NT2/D1 (cell line): ENCODE results near the gene MIER2.

ENCODE experiments used
- SUZ12 ChIP-seq: IDR thresholded peaks from 2 replicates; pipeline ENCODE4 v1.6.1; 2011; ENCODE audit not compliant: insufficient read length, insufficient read depth; ENCODE audit errors: extremely low read depth
- YY1 ChIP-seq: IDR thresholded peaks from 2 replicates; pipeline ENCODE4 v1.6.1; 2011; ENCODE audit not compliant: insufficient read length, insufficient read depth
- ZNF274 ChIP-seq: IDR thresholded peaks from 2 replicates; pipeline ENCODE4 v1.6.1; 2011; ENCODE audit warnings: mild to moderate bottlenecking, low read depth, low read length

DNA sequence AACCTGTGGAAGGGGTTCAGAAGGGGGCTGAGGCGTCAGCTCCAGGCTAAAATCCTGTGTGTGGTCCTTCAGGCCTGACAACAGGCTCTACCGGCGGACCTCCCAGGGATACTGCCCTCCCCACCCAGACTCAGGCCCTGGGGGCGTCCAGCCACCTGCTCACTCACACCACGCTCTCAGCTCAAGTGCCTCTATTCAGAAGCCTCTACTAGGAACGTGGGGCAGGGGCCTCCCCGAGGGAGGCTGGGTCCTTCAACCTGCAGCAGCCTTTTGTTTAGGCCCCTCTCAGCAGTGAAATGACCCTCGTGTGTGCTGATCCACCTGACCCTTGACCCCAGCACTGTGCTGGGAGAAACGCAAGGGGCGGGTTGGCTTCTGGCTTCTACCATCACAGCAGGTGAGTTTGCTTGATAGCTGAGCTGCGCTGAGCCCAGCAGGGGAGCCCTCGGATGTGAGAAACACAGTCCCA lies 64.0 kb downstream of the MIER2 start:
- TF ChIP-seq SUZ12 (no peak), YY1 (no peak), ZNF274 (no peak)
